Transverse colon (tissue), 3 donors: ENCODE data around the gene SPSB3.

Experiments used
- EP300 ChIP-seq: sonication (generic); formaldehyde crosslinking; IDR thresholded peaks from one replicate; pipeline ENCODE4 v1.6.1; 2017; ENCODE audit warnings: antibody characterized with exemption, low read depth
- POLR2A ChIP-seq: fragments of 450-650 bp; IDR thresholded peaks from one replicate; pipeline ENCODE4 v1.6.1; 2016; ENCODE audit warnings: antibody characterized with exemption, mild to moderate bottlenecking, moderate library complexity
- TF ChIP-seq, protein P1 (sequence below), 5 experiments: fragments of 200-600 bp in 3 of 5; fragments of 450-650 bp in 2 of 5; sonication (generic) in 3 of 5; IDR thresholded peaks; 1 replicate in 2 of 5; 2 replicates in 3 of 5; pipeline ENCODE4 v1.5.1; 2016 to 2017; ENCODE audit warnings: antibody characterized with exemption in 5 of 5, inconsistent platforms in 3 of 5, mild to moderate bottlenecking in 2 of 5, moderate library complexity in 1 of 5

DNA sequence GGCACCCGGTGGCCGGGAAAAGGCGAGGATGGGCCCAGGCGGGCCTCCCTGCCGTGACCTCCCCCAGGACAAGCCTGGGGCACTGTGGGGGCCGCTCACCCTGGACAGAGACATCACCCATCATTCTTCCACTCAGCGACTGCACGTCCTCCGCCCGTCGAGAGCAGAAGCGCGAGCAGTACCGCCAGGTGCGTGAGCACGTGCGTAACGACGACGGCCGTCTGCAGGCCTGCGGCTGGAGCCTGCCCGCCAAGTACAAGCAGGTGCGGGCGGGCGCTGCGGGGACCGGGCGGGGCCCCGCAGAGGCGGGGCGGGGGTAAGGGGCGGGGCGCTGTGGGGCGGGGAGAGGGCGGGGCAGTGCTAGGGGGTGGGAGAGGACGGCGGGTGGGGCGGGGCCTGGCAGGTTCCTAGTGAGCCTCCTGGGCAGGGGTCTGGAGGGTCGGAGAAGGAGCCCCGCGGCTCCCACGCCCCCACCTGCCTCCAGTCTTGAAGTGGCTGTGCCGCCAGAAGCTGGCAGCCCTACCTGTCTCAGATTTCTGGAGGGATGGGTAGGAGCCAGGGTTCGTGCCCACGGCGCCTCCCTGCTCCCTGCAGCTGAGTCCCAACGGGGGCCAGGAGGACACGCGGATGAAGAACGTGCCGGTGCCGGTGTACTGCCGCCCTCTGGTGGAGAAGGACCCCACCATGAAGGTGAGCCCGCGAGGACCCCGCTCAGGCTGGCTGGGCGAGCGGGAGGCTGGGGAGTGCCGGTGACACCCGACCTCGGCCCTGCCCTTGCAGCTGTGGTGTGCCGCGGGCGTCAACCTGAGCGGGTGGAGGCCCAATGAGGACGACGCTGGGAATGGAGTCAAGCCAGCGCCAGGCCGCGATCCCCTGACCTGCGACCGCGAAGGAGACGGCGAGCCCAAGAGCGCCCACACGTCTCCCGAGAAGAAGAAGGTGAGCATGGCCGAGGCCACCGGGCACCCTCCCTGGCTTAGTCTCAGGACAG, 18.6 kb downstream of the SPSB3 start:
- TF ChIP-seq, protein P1, sequence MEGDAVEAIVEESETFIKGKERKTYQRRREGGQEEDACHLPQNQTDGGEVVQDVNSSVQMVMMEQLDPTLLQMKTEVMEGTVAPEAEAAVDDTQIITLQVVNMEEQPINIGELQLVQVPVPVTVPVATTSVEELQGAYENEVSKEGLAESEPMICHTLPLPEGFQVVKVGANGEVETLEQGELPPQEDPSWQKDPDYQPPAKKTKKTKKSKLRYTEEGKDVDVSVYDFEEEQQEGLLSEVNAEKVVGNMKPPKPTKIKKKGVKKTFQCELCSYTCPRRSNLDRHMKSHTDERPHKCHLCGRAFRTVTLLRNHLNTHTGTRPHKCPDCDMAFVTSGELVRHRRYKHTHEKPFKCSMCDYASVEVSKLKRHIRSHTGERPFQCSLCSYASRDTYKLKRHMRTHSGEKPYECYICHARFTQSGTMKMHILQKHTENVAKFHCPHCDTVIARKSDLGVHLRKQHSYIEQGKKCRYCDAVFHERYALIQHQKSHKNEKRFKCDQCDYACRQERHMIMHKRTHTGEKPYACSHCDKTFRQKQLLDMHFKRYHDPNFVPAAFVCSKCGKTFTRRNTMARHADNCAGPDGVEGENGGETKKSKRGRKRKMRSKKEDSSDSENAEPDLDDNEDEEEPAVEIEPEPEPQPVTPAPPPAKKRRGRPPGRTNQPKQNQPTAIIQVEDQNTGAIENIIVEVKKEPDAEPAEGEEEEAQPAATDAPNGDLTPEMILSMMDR (IDR thresholded peaks at IDR 0.05): peak in 1 of 5 experiments; percentile 11
- no peak for TF ChIP-seq POLR2A
- TF ChIP-seq EP300: no peak
